NCI-H1436 (cell line): ENCODE results near the gene KRTAP5-7.
"Not testable (repeated sequence)": the region's sequence is repeated elsewhere in the genome, so short reads cannot be mapped to it uniquely, and the experiment has no call there.

Experiments used
- DNase-seq: peaks from one replicate; lab custom pipeline; 2025; lab: John Stamatoyannopoulos, UW

KRTAP5-7 gene

DNA sequence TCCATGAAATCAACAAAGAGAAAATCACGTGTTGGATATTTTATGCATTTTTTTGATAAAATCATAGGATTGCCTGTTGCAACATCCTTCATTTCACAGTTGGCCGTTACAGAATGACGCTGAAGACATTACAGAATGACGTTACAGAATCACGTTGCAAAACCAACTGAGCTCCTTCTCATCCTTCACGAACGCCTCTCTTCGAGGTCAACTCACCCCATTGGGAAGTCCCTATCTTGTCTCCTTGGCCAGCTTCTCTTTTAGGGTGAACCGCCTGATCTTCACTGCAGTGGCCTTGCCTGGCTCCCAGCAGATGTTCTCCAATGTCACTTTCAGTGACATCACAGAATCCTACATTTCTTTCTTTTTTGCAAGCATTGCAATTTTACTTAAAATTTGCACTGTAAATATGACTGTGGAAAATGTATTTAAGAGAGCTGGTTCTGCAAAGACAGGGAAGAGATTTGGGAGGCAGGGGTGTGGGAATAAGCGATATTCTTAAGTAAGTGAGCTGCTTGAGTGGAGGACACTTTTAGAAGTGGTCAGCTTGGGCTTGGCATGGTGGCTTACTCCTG is 5.1 kb downstream of the KRTAP5-7 start:
- no peak for DNase-seq

DNA sequence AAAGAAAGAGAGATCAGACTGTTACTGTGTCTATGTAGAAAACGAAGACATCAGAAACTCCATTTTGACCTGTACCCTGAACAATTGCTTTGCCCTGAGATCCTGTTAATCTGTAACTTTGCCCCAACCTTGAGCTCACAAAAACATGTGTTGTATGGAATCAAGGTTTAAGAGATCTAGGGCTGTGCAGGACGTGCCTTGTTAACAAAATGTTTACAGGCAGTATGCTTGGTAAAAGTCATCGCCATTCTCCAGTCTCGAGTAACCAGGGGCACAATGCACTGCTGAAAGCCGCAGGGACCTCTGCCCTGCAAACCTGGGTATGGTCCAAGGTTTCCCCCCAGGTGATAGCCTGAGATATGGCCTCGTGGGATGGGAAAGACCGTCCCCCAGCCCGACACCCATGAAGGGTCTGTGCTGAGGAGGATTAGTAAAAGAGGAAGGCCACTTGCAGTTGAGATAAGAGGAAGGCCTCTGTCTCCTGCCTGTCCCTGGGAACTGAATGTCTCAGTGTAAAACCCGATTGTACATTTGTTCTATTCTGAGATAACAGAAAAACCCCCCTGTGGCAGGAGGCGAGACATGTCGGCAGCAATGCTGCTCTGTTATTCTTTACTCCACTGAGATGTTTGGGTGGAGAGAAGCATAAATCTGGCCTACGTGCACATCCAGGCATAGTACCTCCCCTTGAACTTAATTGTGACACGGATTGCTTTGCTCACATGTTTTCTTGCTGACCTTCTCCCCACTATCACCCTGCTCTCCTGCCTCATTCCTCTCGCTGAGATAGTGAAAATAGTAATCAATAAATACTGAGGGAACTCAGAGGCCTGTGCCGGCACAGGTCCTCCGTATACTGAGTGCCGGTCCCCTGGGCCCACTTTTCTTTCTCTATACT is 7.9 kb downstream of the KRTAP5-7 start:
- not testable (repeated sequence) for DNase-seq

DNA sequence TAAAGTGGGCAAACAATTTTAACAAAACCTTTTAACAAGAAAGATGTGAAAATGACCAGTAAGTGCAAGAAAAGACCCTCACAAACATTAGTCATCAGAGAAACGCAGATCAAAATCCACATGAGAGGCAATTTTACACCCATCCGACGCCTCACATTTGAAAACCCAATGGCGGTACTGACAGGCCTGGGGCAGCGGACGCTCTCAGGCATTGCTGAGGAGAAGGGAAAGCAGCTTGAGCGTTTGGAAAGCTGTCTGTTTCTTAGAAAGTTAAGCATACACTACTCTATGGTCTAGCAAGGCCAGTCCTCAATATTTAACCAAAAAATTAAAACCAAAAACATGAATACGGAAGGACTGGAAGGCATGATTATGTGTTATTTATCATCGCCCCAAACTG is 8.8 kb downstream of the KRTAP5-7 start:
- DNase-seq, result no peak

DNA sequence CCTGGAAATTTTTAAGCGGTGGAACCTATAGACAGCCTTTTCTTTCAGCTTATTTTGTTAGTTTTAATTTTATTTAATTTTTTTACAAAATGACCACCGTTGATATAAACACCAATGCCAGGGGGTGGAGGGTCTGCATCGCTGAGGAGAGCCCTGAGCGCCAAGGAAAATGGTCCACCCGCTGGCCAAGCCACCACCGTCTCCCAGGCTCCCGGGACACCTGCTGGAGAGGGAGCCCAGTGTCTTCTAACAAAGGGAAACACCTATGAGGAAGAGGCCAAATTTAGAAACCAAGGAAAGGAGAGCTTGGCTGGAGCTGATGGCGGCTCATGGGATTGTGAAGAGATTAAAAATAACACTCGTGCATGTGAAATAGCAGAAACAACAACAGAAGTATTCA is 10.5 kb downstream of the KRTAP5-7 start:
- no peak for DNase-seq

DNA sequence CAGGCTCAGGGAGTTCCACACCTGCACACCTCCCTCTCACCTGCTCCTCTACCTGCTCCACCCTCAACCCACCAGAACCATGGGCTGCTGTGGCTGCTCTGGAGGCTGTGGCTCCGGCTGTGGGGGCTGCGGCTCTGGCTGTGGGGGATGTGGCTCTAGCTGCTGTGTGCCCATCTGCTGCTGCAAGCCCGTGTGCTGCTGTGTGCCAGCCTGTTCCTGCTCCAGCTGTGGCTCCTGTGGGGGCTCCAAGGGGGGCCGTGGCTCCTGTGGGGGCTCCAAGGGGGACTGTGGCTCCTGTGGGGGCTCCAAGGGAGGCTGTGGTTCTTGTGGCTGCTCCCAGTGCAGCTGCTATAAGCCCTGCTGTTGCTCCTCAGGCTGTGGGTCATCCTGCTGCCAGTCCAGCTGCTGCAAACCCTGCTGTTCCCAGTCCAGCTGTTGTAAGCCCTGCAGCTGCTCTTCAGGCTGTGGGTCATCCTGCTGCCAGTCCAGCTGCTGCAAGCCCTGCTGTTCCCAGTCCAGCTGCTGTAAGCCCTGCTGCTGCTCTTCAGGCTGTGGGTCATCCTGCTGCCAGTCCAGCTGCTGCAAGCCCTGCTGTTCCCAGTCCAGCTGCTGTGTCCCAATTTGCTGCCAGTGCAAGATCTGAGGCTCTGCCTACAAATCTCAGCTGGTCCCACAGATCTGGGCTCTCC is 11.1 kb downstream of the KRTAP5-7 start, which contains the start of gene KRTAP5-8:
KRTAP5-8 (plus strand) TSS at position 49 of the 689 bp plus-strand sequence; CDS start at position 80, 31 bp downstream.
- DNase-seq, result not testable (repeated sequence)

DNA sequence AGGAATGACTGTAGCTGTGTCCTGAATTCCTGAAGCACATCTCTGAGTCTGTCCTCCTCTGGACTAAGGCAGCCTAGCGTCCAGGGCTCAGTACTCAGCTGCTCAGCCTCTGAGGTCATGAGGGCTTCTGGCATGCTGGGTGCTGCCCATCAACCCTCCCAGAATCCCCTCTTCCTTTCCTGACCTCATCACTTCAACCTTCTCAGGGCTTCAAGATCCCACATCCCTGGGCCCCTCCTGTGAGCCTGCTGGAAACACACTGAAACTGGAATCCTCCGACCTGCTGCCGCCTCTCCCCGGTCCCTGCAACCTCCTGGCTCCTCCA is 11.6 kb downstream of the KRTAP5-7 start:
- DNase-seq, result no peak

DNA sequence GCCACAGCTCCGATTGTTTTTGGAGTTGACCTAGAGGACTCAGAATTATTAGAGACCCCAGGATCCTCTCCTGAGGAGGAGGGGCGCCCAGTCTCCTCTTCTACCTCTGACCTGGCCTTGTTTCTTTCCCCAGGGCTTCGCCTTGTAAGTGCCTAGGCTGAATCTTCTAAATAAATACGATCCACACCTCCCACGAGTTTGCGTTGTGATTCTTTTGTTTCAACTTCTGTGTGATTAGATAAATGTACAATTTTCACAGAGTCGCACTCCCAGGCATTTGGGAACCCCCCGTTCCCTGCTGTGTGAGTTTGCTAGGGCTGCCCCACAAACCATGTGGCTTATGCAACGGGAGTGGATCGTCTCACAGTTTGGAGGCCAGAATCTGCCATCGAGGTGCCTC is 11.9 kb downstream of the KRTAP5-7 start:
- no peak for DNase-seq

DNA sequence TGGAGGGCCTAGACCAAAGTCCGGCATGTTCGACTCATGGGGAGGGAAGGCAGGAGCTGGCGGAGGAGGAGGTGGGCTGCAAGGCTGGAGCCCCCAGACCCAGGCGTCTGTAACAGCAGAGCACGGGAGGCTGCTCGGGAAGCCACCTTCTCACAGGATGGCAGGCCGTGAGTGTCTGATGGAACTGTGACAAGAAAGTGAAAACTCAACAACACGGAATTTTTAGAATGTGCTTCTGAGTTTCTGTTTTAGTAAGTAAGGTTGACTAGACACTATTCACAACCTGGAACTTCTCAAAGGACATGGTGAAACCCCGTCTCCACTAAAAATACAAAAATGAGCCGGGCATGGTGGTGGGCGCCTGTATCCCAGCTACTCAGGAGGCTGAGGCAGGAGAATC is 12.9 kb downstream of the KRTAP5-7 start:
- DNase-seq, result not testable (repeated sequence)

DNA sequence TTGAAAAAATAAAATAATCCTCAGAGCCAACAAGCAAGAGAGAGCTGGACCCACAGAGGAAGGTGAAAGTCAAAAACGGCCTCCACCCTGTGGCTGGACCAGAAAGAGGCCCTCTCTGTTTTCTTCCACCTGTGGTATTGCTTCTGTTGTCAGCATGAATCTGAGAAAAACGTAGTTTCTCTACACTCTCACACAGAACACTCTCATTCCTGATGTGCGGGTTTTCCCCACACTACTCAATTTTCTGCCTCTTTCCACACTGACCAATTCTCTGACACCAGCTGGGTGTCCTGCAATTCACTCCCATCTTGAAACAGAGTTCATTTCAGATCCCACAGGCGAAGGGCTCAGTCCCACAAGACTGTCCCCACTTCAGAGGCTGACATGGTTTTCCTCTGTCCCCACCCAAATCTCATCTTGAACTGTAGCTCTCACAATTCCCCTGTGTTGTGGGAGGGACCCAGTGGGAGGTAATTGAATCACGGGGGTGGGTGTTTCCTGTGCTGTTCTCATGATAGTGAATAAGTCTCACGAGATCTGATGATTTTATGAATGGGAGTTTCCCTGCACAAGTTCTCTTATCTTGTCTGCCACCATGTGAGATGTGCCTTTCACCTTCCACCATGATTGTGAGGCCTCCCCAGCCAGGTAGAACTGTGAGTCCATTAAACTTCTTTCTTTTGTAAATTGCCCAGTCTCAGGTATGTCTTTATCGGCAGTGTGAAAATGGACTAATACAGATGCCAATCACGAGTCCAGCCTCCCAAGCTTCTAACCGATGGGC is 13.6 kb downstream of the KRTAP5-7 start:
- DNase-seq, result not testable (repeated sequence)

DNA sequence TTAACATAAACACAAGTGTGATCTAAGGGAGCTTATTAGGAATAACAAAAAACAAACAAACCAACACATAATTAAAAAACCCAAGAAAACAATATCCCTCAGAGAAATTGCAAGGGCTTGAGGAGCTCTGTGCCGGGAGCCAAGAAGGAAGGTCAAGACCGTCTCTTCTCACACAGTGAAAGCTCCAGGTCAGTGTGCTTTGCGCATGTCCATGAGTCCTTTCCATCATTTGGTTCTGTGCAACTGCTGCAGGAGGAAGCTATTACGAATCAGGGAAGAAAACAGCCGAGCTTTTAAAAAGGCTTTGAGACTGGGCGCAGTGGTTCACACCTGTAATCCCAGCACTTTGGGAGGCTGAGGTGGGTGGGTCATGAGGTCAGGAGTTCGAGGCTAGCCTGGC is 15.3 kb downstream of the KRTAP5-7 start:
- no peak for DNase-seq

DNA sequence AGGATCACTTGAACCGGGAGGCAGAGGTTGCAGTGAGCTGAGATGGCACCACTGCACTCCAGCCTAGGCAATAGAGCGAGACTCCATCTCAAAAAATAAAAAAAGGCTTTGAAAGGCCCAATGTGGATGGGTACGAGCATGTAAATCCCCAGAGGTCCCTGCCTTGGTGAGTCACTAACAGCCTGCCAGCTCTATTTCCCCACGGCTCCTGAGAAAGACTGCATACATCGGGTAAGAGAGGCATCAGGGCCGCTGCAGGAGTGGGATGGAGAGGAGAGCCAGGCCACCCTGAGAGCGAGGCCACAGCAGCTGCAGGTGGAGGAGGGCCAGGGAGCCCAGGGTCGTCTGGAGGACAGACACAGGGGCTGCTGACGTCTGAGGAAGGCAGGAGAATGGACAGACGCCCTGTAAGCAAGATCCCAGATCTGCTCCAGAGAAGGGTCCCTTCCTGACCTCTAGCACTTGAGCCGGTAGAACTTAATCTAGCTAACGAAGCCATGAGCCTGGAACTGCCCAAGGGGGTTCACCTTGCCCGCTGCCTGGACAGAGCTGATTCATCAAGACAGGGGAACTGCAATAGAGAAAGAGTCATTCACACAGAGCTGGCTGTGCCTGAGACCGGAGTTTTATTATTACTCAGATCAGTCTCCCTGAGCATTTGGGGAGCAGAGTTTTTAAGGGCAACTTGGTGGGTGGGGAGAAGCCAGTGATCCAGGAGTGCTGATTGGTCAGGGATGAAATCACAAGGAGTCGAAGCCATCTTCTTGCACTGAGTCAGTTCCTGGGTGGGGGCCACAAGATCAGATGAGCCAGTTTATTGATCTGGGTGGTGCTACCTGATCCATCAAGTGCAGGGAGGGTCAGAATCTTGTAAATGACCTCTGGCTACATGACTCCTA is 16.1 kb downstream of the KRTAP5-7 start:
- DNase-seq, result no peak

DNA sequence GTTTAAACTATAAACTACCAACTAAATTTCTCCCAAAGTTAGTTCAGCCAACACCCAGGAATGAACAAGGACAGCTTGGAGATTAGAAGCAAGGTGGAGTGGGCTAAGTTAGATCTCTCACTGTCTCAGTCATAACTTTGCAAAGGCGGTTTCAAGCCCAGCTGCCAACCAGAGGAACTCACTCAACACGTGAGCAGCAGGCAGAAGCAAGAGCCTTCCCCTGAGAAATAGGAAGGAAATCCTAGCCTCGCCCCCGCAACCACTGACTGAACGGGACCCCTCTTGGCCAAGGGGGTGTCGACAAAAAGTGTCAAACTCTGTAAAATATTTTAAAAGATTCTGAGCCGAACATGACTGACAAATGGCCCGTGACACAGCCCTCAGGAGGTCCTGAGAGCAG is 16.8 kb downstream of the KRTAP5-7 start:
- no peak for DNase-seq

DNA sequence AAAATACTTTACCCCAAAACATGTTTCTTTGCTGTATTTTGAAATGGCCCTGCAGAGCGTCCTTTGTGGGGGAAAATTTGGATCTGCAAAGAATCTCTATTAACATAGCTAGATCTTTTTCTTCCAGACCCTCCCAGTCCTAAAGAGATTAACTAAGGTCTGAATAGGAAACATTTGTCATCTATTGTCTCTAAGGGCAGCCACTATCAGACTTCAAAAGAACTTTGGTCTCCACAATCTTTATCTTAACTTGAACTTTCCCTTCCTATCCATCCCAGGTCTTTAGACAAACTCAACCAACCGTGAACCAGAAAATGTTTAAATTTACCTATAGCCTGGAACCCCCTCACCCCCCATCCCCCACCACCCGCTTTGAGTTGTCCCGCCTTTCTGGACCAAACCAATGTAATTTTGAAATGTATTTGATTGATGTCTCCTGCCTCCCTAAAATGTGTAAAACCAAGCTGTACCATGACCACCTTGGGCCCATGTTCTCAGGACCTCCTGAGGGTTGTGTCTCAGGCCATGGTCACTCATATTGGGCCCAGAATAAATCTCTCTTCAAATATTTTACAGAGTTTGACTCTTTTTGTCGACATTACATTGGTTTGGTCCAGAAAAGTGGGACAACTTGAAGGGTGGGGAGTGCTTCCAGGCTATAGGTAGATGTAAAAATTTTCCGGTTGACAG is 17.6 kb downstream of the KRTAP5-7 start:
- no peak for DNase-seq

DNA sequence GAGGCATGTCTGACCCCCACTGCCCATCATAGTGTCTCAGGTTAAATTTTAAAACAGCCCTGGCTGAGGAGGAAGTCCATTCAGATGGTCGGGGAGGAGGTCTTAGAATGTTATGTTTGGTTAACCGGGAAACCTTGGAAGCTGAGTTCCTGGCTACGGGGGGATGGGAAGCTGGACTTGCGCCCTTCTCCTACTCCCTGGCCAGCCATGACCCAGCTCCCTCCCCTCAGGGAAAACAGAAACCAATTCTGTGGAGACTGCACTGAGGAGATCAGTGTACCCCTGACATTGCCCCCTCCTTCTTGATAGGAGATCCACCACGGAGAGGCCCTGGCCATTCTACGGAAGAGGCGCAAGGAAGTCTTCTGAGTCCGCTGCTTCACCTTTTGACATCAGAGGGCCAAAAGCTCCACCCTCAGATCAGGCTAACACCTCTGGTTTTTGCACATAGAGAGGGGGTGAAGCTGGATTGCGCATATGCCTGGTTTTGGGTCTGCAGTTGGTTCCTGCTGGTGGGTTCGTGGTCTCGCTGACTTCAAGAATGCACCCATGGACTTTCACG is 18.4 kb downstream of the KRTAP5-7 start:
- DNase-seq, result no peak

DNA sequence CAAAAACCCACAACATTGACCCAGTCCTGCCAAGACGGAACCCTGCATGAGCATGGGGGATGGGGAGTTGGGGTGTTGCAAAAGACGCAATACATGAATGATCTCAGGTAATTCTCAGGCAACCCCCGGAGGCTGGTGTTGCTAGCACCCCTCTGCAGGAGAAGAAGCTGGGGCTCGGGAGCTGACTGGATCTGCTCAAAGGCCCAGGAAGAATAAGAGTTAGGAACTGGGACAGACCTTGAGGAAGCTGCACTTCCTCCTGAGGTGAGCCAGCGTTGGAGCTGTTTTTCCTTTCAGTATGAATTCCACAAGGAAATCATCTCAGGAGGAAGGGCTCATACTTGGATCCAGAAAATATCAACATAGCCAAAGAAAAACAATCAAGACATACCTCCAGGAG is 21.1 kb downstream of the KRTAP5-7 start, which contains the start of gene KRTAP5-9:
KRTAP5-9 (plus strand) TSS at position 301 of the 400 bp plus-strand sequence. CDS start 238 bp downstream, outside the sequence.
- DNase-seq, result no peak

DNA sequence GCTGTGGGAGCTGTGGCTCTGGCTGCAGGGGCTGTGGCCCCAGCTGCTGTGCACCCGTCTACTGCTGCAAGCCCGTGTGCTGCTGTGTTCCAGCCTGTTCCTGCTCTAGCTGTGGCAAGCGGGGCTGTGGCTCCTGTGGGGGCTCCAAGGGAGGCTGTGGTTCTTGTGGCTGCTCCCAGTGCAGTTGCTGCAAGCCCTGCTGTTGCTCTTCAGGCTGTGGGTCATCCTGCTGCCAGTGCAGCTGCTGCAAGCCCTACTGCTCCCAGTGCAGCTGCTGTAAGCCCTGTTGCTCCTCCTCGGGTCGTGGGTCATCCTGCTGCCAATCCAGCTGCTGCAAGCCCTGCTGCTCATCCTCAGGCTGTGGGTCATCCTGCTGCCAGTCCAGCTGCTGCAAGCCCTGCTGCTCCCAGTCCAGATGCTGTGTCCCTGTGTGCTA is 21.7 kb downstream of the KRTAP5-7 start:
- DNase-seq, result no peak

DNA sequence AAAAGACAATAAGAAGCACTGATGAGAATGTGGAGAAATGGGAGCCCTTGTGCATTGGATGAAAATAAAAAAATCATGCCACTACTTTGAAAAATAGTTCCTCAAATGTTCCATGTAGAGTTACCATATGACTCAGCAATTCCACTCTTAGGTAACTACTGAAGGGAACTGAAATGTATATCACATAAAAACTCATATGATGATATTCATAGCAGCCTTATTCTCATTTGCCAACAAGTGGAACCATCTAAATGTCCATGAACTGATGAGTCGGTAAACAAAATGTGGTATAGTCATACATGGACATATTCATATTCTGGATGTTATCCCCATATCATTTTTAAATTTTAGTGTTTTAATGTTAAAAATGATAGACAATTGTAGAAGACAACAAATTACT is 24.6 kb downstream of the KRTAP5-7 start:
- DNase-seq, result no peak

DNA sequence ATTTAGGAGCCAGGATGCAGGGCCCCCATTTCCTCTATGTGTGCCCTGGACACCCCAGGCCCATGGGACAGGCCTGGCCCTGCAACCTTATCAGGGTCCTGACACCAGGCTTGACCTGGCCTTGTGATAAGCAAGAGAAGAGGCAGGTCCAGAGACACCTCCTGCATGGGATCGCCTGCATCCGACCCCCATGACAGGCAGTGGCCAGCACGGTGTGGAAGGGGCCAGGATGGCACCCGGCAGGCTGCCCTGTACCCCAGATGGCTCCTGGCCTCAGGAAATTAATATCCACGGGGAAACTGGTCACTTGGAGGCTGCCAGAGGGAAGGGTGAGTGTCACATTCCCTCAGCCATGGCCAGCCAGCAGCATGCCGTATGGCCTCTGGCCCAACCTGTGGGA is 27.9 kb downstream of the KRTAP5-7 start:
- DNase-seq, result no peak

DNA sequence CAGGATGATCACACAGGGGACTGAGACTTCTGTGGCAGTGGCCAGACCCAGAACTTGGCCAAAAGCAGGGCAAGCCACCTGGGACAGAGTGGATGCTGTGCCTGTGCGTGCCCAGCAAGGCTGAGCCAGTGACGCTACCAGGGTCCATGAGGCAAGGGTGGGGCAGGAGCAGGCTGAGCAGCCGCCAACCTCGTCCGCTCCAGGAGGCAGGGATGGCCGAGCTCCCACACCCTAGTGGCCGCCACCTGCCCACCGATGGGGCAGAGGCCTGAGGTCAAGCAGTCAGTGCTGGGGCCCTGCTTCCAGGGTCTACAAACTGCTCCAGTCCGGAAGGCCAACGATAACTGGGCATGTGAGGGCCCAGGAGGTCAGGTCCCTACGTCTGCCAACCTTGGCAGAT is 28.4 kb downstream of the KRTAP5-7 start:
- DNase-seq, result no peak

DNA sequence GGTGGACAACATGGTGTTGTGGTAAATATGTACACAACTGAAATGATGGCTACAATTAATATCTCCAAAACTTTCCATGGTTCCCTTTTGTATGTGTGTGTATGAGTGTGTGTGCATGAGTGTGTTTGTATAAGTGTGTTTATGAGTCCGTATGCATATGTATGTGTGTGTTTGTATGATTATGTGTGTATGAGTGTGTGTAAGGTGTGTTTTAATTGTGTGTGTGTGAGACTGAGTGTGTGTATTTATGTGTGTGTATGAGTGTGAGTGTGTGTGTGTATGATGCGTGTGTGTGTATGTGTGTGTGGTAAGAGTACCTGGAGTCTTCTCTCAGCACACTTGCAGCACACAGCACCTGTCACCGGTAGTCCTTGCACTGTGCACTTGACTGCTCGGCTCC is 29.0 kb downstream of the KRTAP5-7 start:
- DNase-seq, result no peak
